SKM-1 (cell line): Measurements from ENCODE around the gene ZNF66.
"Not testable (repeated sequence)": the region's sequence is repeated elsewhere in the genome, so short reads cannot be mapped to it uniquely, and the experiment has no call there.

ENCODE experiments used
- DNase-seq: peaks from one replicate; lab custom pipeline; 2025; ENCODE audit not compliant: unreplicated experiment; lab: John Stamatoyannopoulos, UW

ZNF66 gene

GRCh38 chr19:20776083-20777076 lies at the start of gene ZNF66:
TSS of gene ZNF66 (plus strand) at chr19:20776304. CDS start at chr19:20776448, 144 bp downstream.
- DNase-seq: peak; percentile 80

GRCh38 chr19:20750169-20750568 lies 25.9 kb upstream of the ZNF66 start:
- DNase-seq: not testable (repeated sequence)

GRCh38 chr19:20752291-20752690 lies 23.8 kb upstream of the ZNF66 start:
- not testable (repeated sequence) for DNase-seq

- DNase-seq: not testable (repeated sequence)
These were observed 6.8 kb upstream of the ZNF66 start for GRCh38 chr19:20769225-20769736.

GRCh38 chr19:20787786-20788185 lies 11.7 kb downstream of the ZNF66 start:
- no peak for DNase-seq

GRCh38 chr19:20791806-20792205 lies 15.7 kb downstream of the ZNF66 start:
- DNase-seq: no peak

GRCh38 chr19:20806311-20807262 lies 30.5 kb downstream of the ZNF66 start:
- not testable (repeated sequence) for DNase-seq

- no peak for DNase-seq
These were observed 64.3 kb downstream of the ZNF66 start for GRCh38 chr19:20840371-20840770.
